ENCODE data around the gene NBAS.
A peak's percentile ranks its signal among the peaks of the same experiment; 100 is the strongest.

Gene NBAS

DNA sequence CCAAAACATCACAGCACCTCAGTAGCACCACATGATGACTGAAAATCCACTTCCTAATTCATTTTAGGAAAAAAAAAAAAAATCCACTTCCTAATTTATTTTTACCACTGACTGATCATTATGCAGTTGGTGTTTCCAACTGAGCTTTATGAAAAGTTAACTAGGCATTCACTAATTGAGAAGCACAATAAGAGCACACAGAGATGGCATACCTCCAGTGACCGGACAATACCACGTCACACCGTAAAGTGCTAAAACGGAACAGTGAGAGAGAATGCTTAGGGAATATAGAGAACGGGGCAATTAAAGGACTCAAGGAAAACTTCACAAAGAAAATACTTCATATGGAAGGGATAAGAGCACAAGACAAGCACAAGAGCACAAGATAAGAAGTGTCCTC is 212.5 kb downstream of the NBAS start:
- H3K27ac ChIP-seq (ENCODE audit: extremely low read depth, low read depth, low read length), result no peak overlapping the region
- no peak overlapping the region for H3K4me3 ChIP-seq (ENCODE audit: low read depth, low read length)
- CTCF ChIA-PET, result interaction anchor here (0.6 kb wide), 1 partner anchor 75 kb away, joined by 4 read pairs; no protein-coding TSS in a partner anchor
- POLR2A ChIA-PET, result no interaction called here
- peaks cover 3% of the 10 kb centered on the region; the same call in 1 of the 2 replicates for H3K4me1 ChIP-seq (ENCODE audit: control insufficient read depth, insufficient read depth, low read length)
- TF ChIP-seq ZSCAN4 (tag by site-specific recombination; IDR thresholded peaks at IDR 0.05), result no peak
- no peak for TF ChIP-seq ZNF529 (tag by site-specific recombination; IDR thresholded peaks at IDR 0.05; ENCODE audit: insufficient replicate concordance)
- no peaks in the 10 kb centered on the region for H3K9me3 ChIP-seq (ENCODE audit: control insufficient read depth, insufficient read depth, low read depth, low read length)
- no peaks in the 10 kb centered on the region; a peak in 1 of 3 replicates for H3K36me3 ChIP-seq (ENCODE audit: control insufficient read depth in 2 of 2, insufficient read depth in 1 of 2, low read length in 2 of 2)

DNA sequence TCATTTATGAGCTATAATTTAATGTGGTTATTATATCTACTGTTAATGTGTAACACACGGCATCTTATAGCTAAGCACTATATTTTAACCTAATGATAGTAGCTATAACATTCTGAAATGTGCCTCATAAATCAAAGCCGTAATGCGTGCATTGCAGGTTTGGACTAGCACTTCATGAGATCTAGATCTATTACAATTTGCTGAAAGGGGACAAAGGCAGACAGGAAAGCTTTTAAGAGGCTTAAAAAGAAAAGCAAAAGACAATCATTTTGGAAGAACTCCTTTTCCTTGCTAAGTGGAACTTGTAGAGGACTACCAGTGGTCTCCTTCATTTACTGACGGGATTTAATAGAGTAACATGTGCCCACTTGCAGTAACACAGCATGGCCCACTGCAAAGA is 213.1 kb downstream of the NBAS start:
- no peak overlapping the region for H3K27ac ChIP-seq (ENCODE audit: extremely low read depth, low read depth, low read length)
- H3K4me1 ChIP-seq (ENCODE audit: control insufficient read depth, insufficient read depth, low read length), result peaks cover 3% of the 10 kb centered on the region; the same call in 1 of the 2 replicates
- H3K36me3 ChIP-seq (ENCODE audit: control insufficient read depth in 2 of 2, insufficient read depth in 1 of 2, low read length in 2 of 2), result no peaks in the 10 kb centered on the region; a peak in 1 of 3 replicates
- no peak overlapping the region for H3K4me3 ChIP-seq (ENCODE audit: low read depth, low read length)
- POLR2A ChIA-PET, result no interaction called here
- no peaks in the 10 kb centered on the region for H3K9me3 ChIP-seq (ENCODE audit: control insufficient read depth, insufficient read depth, low read depth, low read length)
- CTCF ChIA-PET, result interaction anchor here (0.6 kb wide), 1 partner anchor 75 kb away, joined by 4 read pairs; no protein-coding TSS in a partner anchor
- TF ChIP-seq ZNF555 (tag by site-specific recombination; conservative IDR thresholded peaks at IDR 0.05) (no peak), ZNF701 (tag by site-specific recombination; IDR thresholded peaks at IDR 0.05) (no peak), WT1 (tag by site-specific recombination; IDR thresholded peaks at IDR 0.05) (peak; percentile 84), FEZF1 (tag by site-specific recombination; IDR thresholded peaks at IDR 0.05) (0 out of 2 replicates have a peak, but pooled peaks have one; percentile 11), ZNF174 (tag by site-specific recombination; IDR thresholded peaks at IDR 0.05) (no peak), ZNF10 (tag by site-specific recombination; IDR thresholded peaks at IDR 0.05) (no peak), SCRT2 (tag by site-specific recombination; IDR thresholded peaks at IDR 0.05) (no peak), BCL11A (tag by site-specific recombination; IDR thresholded peaks at IDR 0.05; ENCODE audit: low read depth) (no peak), ZNF202 (tag by site-specific recombination; IDR thresholded peaks at IDR 0.05; ENCODE audit: borderline replicate concordance) (no peak), OSR2 (tag by site-specific recombination; IDR thresholded peaks at IDR 0.05) (peak; percentile 64), ZNF626 (tag by site-specific recombination; IDR thresholded peaks at IDR 0.05) (no peak), ZNF394 (tag by site-specific recombination; IDR thresholded peaks at IDR 0.05; ENCODE audit: borderline replicate concordance) (no peak), ZNF2 (tag by site-specific recombination; IDR thresholded peaks at IDR 0.05) (no peak)
- TF ChIP-seq, protein P1, sequence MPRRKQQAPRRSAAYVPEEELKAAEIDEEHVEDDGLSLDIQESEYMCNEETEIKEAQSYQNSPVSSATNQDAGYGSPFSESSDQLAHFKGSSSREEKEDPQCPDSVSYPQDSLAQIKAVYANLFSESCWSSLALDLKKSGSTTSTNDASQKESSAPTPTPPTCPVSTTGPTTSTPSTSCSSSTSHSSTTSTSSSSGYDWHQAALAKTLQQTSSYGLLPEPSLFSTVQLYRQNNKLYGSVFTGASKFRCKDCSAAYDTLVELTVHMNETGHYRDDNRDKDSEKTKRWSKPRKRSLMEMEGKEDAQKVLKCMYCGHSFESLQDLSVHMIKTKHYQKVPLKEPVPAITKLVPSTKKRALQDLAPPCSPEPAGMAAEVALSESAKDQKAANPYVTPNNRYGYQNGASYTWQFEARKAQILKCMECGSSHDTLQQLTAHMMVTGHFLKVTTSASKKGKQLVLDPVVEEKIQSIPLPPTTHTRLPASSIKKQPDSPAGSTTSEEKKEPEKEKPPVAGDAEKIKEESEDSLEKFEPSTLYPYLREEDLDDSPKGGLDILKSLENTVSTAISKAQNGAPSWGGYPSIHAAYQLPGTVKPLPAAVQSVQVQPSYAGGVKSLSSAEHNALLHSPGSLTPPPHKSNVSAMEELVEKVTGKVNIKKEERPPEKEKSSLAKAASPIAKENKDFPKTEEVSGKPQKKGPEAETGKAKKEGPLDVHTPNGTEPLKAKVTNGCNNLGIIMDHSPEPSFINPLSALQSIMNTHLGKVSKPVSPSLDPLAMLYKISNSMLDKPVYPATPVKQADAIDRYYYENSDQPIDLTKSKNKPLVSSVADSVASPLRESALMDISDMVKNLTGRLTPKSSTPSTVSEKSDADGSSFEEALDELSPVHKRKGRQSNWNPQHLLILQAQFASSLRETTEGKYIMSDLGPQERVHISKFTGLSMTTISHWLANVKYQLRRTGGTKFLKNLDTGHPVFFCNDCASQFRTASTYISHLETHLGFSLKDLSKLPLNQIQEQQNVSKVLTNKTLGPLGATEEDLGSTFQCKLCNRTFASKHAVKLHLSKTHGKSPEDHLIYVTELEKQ (tag by site-specific recombination; IDR thresholded peaks at IDR 0.05; ENCODE audit: borderline replicate concordance), result no peak
- TF ChIP-seq, protein P2, sequence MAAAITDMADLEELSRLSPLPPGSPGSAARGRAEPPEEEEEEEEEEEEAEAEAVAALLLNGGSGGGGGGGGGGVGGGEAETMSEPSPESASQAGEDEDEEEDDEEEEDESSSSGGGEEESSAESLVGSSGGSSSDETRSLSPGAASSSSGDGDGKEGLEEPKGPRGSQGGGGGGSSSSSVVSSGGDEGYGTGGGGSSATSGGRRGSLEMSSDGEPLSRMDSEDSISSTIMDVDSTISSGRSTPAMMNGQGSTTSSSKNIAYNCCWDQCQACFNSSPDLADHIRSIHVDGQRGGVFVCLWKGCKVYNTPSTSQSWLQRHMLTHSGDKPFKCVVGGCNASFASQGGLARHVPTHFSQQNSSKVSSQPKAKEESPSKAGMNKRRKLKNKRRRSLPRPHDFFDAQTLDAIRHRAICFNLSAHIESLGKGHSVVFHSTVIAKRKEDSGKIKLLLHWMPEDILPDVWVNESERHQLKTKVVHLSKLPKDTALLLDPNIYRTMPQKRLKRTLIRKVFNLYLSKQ (tag by site-specific recombination; IDR thresholded peaks at IDR 0.05; ENCODE audit: borderline replicate concordance), result no peak
- TF ChIP-seq, protein P3, sequence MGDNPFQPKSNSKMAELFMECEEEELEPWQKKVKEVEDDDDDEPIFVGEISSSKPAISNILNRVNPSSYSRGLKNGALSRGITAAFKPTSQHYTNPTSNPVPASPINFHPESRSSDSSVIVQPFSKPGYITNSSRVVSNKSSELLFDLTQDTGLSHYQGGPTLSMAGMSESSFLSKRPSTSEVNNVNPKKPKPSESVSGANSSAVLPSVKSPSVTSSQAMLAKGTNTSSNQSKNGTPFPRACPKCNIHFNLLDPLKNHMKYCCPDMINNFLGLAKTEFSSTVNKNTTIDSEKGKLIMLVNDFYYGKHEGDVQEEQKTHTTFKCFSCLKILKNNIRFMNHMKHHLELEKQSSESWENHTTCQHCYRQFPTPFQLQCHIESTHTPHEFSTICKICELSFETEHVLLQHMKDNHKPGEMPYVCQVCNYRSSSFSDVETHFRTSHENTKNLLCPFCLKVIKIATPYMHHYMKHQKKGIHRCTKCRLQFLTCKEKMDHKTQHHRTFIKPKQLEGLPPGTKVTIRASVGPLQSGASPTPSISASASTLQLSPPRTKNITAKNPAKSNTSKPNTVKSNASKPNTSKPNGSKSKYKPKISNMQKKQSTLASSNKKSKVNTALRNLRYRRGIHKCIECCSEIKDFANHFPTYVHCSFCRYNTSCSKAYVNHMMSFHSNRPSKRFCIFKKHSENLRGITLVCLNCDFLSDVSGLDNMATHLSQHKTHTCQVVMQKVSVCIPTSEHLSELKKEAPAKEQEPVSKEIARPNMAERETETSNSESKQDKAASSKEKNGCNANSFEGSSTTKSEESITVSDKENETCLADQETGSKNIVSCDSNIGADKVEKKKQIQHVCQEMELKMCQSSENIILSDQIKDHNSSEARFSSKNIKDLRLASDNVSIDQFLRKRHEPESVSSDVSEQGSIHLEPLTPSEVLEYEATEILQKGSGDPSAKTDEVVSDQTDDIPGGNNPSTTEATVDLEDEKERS (tag by site-specific recombination; IDR thresholded peaks at IDR 0.05), result no peak
- TF ChIP-seq, protein P4, sequence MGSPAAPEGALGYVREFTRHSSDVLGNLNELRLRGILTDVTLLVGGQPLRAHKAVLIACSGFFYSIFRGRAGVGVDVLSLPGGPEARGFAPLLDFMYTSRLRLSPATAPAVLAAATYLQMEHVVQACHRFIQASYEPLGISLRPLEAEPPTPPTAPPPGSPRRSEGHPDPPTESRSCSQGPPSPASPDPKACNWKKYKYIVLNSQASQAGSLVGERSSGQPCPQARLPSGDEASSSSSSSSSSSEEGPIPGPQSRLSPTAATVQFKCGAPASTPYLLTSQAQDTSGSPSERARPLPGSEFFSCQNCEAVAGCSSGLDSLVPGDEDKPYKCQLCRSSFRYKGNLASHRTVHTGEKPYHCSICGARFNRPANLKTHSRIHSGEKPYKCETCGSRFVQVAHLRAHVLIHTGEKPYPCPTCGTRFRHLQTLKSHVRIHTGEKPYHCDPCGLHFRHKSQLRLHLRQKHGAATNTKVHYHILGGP (tag by site-specific recombination; IDR thresholded peaks at IDR 0.05), result no peak
- TF ChIP-seq, protein P5, sequence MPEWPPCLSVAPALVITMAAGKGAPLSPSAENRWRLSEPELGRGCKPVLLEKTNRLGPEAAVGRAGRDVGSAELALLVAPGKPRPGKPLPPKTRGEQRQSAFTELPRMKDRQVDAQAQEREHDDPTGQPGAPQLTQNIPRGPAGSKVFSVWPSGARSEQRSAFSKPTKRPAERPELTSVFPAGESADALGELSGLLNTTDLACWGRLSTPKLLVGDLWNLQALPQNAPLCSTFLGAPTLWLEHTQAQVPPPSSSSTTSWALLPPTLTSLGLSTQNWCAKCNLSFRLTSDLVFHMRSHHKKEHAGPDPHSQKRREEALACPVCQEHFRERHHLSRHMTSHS (tag by site-specific recombination; IDR thresholded peaks at IDR 0.05), result no peak
- TF ChIP-seq, protein P6, sequence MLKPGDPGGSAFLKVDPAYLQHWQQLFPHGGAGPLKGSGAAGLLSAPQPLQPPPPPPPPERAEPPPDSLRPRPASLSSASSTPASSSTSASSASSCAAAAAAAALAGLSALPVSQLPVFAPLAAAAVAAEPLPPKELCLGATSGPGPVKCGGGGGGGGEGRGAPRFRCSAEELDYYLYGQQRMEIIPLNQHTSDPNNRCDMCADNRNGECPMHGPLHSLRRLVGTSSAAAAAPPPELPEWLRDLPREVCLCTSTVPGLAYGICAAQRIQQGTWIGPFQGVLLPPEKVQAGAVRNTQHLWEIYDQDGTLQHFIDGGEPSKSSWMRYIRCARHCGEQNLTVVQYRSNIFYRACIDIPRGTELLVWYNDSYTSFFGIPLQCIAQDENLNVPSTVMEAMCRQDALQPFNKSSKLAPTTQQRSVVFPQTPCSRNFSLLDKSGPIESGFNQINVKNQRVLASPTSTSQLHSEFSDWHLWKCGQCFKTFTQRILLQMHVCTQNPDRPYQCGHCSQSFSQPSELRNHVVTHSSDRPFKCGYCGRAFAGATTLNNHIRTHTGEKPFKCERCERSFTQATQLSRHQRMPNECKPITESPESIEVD (tag by site-specific recombination; IDR thresholded peaks at IDR 0.05), result peak; percentile 27; the same call in 1 of the 2 replicates
